Measurements from ENCODE around the gene GPATCH4. TPM values are rescaled to one million over a fixed set of nuclear protein-coding genes. Genes with fewer than 3 reads are reported as not detected.

Gene GPATCH4
- total and polyA plus RNA-seq, 10 of the 15 experiments (the other 5 are each of a cell fraction or from before 2014, with no cell fraction given): 35.5 to 111 (median 73.9) TPM

DNA sequence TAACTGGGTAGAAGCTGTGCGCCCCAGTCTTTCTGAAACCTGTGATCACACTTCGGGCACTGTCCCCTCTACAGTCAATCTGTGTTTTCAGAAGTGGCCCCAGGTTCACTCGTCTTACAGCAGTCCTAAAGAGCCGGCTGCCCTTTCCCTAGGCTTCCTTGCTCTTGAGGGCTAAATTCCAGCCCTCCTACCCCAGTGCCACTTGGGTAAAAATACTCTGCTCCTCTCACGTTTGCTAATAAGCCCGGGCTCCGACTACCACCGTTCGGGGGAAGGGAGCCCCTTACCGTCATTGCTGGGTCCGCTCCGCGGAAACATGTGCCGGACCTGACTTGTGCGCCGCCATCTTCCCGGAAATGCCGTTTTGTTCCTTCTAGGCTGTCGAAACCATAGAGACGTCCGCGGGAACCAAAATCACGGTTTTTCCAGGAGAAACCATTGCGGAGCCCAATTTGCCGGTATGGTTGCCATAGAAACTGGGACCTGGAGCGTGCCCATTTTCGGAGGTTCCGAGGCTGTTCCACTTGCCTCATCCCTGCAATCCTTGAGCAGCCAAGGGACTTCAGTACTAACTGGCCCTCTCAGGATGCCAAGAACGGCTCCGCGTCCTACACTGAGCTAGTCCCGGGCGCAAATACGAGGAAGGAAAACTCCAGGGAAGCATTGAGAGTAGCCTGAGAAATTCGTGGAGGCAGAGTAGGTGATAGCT, at the start of gene GPATCH4 (continued):
- TF ChIP-seq, protein P1, sequence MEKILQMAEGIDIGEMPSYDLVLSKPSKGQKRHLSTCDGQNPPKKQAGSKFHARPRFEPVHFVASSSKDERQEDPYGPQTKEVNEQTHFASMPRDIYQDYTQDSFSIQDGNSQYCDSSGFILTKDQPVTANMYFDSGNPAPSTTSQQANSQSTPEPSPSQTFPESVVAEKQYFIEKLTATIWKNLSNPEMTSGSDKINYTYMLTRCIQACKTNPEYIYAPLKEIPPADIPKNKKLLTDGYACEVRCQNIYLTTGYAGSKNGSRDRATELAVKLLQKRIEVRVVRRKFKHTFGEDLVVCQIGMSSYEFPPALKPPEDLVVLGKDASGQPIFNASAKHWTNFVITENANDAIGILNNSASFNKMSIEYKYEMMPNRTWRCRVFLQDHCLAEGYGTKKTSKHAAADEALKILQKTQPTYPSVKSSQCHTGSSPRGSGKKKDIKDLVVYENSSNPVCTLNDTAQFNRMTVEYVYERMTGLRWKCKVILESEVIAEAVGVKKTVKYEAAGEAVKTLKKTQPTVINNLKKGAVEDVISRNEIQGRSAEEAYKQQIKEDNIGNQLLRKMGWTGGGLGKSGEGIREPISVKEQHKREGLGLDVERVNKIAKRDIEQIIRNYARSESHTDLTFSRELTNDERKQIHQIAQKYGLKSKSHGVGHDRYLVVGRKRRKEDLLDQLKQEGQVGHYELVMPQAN (conservative IDR thresholded peaks at IDR 0.05): peak; percentile 99
- TF ChIP-seq SIN3A (IDR thresholded peaks at IDR 0.05; ENCODE audit: low read depth, low read length) (peak; percentile 97), ETV6 (conservative IDR thresholded peaks at IDR 0.05 in 1 of 2, IDR thresholded peaks at IDR 0.05 in 1 of 2; ENCODE audit: borderline replicate concordance in 1 of 2, low read depth in 1 of 2) (peak in 1 of 2 experiments; percentile 63; a peak in 1 of 4 replicates), MYB (IDR thresholded peaks at IDR 0.05; ENCODE audit: borderline replicate concordance, low read depth, low read length) (no peak), ZNF207 (IDR thresholded peaks at IDR 0.05; ENCODE audit: borderline replicate concordance) (peak; percentile 73; the same call in 1 of the 2 replicates), MXI1 (IDR thresholded peaks at IDR 0.05; ENCODE audit: low read depth, low read length) (peak; percentile 100), JUNB (IDR thresholded peaks at IDR 0.05) (no peak), RFX5 (IDR thresholded peaks at IDR 0.05; ENCODE audit: low read depth, low read length) (no peak)
- TF ChIP-seq, protein P2, sequence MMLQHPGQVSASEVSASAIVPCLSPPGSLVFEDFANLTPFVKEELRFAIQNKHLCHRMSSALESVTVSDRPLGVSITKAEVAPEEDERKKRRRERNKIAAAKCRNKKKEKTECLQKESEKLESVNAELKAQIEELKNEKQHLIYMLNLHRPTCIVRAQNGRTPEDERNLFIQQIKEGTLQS (IDR thresholded peaks at IDR 0.05; ENCODE audit: borderline replicate concordance, extremely low read depth, low read depth, low read length): no peak
- TF ChIP-seq, protein P3, sequence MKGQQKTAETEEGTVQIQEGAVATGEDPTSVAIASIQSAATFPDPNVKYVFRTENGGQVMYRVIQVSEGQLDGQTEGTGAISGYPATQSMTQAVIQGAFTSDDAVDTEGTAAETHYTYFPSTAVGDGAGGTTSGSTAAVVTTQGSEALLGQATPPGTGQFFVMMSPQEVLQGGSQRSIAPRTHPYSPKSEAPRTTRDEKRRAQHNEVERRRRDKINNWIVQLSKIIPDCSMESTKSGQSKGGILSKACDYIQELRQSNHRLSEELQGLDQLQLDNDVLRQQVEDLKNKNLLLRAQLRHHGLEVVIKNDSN (IDR thresholded peaks at IDR 0.05; ENCODE audit: borderline replicate concordance, extremely low read length, insufficient read depth, low read depth, low read length): no peak
